Parathyroid adenoma (tissue), 2 donors: Measurements from ENCODE around the gene DNMT3A.

Experiments
- H2AFZ ChIP-seq: fragments of 300-600 bp; sonication (generic); one replicate; pipeline ENCODE4 v1.7.0; 2017; ENCODE audit warnings: antibody characterized with exemption, mild to moderate bottlenecking
- H3K27ac ChIP-seq: fragments of 300-600 bp; sonication (generic); one replicate; pipeline ENCODE4 v1.7.0; 2017
- H3K27me3 ChIP-seq: fragments of 300-600 bp; sonication (generic); one replicate; pipeline ENCODE4 v1.7.0; 2017; ENCODE audit warnings: low read length; ENCODE audit not compliant: control insufficient read depth, insufficient read depth
- H3K36me3 ChIP-seq: fragments of 300-600 bp; sonication (generic); one replicate; pipeline ENCODE4 v1.7.0; 2017; ENCODE audit warnings: low read length; ENCODE audit not compliant: control insufficient read depth, insufficient read depth
- H3K4me1 ChIP-seq: fragments of 300-600 bp; sonication (generic); one replicate; pipeline ENCODE4 v1.7.0; 2017; ENCODE audit warnings: control low read depth
- H3K4me2 ChIP-seq: fragments of 300-600 bp; sonication (generic); one replicate; pipeline ENCODE4 v1.7.0; 2017; ENCODE audit warnings: low read length
- H3K4me3 ChIP-seq: fragments of 300-600 bp; sonication (generic); one replicate; pipeline ENCODE4 v1.7.0; 2017; ENCODE audit warnings: low read depth, low read length
- H3K79me2 ChIP-seq: fragments of 300-600 bp; sonication (generic); one replicate; pipeline ENCODE4 v1.7.0; 2017; ENCODE audit warnings: control low read depth
- H3K9ac ChIP-seq: fragments of 300-600 bp; sonication (generic); one replicate; pipeline ENCODE4 v1.7.0; 2017; ENCODE audit warnings: mild to moderate bottlenecking
- H3K9me3 ChIP-seq: fragments of 300-600 bp; sonication (generic); one replicate; pipeline ENCODE4 v1.7.0; 2017; ENCODE audit warnings: low read length; ENCODE audit not compliant: control insufficient read depth
- CTCF ChIP-seq: fragments of 300-600 bp; sonication (generic); IDR thresholded peaks from one replicate; pipeline ENCODE4 v1.7.0; 2017; ENCODE audit warnings: antibody characterized with exemption, mild to moderate bottlenecking
- donor health status: primary hyperparathyroidism.

DNMT3A gene

GRCh38 chr2:25304826-25305596, 36.7 kb downstream of the DNMT3A start:
- Histone ChIP-seq H3K4me1 (no peaks in the 10 kb centered on the region), H3K27ac (no peak overlapping the region), H3K27me3 (no peaks in the 10 kb centered on the region), H3K9me3 (no peaks in the 10 kb centered on the region), H3K36me3 (no peaks in the 10 kb centered on the region), H3K79me2 (no peaks in the 10 kb centered on the region), H3K4me3 (no peak overlapping the region), H3K9ac (no peak overlapping the region), H2AFZ (no peak overlapping the region), H3K4me2 (no peak overlapping the region)
- TF ChIP-seq CTCF: no peak

DNA sequence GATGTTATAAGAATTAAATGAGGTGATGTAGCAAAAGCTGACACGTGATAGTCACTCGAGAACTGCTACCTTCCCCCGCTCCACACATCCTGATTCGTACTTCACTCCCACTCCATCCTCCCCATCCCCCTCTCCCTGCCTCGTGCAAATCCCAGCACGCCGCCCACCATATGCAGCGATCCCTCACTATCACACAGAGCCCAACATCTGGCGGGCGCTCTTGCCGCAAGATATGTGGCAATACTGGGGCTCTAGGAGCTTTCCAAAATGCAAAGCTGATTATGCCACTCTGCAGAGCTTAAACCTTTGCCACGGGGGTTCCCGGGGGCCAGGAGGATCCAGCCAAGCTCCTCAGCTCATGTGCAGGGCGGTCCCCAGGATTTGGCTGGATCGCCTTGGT, 37.4 kb downstream of the DNMT3A start:
- H3K27me3 ChIP-seq: no peaks in the 10 kb centered on the region
- TF ChIP-seq CTCF: no peak
- no peaks in the 10 kb centered on the region for H3K36me3 ChIP-seq
- no peaks in the 10 kb centered on the region for H3K4me1 ChIP-seq
- no peak overlapping the region for H3K4me3 ChIP-seq
- no peak overlapping the region for H3K4me2 ChIP-seq
- no peak overlapping the region for H3K27ac ChIP-seq
- H3K9ac ChIP-seq: no peak overlapping the region
- H3K9me3 ChIP-seq: no peaks in the 10 kb centered on the region
- H2AFZ ChIP-seq: no peak overlapping the region
- no peaks in the 10 kb centered on the region for H3K79me2 ChIP-seq

DNA sequence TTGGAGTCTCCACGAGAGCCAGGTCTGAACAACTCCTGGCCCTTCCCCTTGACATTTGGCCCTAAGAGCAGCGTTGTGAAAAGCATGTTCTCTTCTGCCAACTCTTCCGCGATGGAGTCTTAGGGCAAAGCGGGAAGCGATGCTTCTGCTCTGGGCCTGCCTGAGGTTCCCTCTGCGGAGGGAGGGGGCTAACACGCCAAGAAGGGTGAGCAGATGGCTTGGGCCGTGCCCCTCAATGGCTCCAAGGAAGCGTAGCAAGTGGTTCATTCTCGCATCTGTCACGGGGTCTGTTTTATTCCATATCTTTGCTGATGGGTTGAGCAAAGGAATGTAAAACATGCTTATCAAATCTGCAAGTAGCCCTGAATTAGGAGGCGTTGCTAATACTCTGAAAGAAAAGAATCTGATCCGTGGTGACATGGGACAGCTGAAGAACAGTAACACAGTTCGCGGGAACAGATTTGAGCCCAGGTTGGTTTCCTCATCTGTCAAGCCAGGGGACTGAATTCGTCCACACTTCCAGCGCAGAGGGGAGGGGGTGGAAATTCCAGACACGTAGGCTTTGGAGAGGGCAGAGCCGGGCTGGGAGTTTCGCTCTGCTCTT, 38.0 kb downstream of the DNMT3A start:
- H3K27ac ChIP-seq: no peak overlapping the region
- H3K79me2 ChIP-seq: no peaks in the 10 kb centered on the region
- no peaks in the 10 kb centered on the region for H3K36me3 ChIP-seq
- no peak overlapping the region for H2AFZ ChIP-seq
- no peak overlapping the region for H3K9ac ChIP-seq
- no peaks in the 10 kb centered on the region for H3K27me3 ChIP-seq
- H3K4me2 ChIP-seq: no peak overlapping the region
- no peak overlapping the region for H3K4me3 ChIP-seq
- no peaks in the 10 kb centered on the region for H3K4me1 ChIP-seq
- no peaks in the 10 kb centered on the region for H3K9me3 ChIP-seq
- no peak for TF ChIP-seq CTCF

DNA sequence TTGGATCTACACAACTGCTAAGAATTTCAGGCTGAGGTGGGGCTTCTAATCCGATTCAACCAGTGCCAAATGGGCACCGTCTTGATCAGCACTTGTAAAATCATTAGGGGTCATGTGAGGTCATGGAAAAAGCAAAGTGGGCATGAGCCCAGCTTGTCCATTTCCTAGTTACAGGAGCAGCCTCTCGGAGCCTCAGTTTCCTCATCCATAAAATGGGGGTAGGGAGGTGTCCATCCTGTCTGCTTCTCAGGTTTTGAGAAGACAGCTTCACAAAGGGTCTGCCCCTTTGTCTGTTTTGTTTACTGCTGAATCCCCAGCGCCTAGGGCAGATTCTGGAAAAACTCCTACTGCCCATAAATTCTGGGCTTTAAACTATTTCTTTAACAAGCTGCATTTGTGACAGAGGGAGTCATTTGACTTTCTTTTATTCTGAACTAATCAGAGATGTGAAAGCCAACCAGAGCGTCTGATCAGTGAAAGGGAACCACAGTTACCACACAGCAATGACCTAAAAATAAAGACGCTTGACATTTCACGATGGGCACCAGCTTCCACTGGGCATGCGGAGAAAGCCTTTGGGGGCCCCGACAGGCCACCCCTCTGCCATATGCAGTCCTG, 38.9 kb downstream of the DNMT3A start:
- H3K27me3 ChIP-seq: no peaks in the 10 kb centered on the region
- no peaks in the 10 kb centered on the region for H3K79me2 ChIP-seq
- no peaks in the 10 kb centered on the region for H3K4me1 ChIP-seq
- no peak overlapping the region for H3K4me2 ChIP-seq
- H3K4me3 ChIP-seq: no peak overlapping the region
- TF ChIP-seq CTCF: no peak
- H3K9ac ChIP-seq: no peak overlapping the region
- H3K9me3 ChIP-seq: no peaks in the 10 kb centered on the region
- no peaks in the 10 kb centered on the region for H3K36me3 ChIP-seq
- H2AFZ ChIP-seq: no peak overlapping the region
- H3K27ac ChIP-seq: no peak overlapping the region
